SK-N-SH (cell line): ENCODE data around the gene STK39.

ENCODE experiments used
- CHD2 ChIP-seq: fragments of 150-350 bp; IDR thresholded peaks from 2 replicates; pipeline ENCODE4 v1.6.1; 2018; ENCODE audit warnings: low read length; ENCODE audit not compliant: partially characterized antibody
- TCF12 ChIP-seq: IDR thresholded peaks from 2 replicates; pipeline ENCODE4 v1.4.0; 2012
- TF ChIP-seq, protein P1 (sequence below): fragments of 200-600 bp; sonication (generic); IDR thresholded peaks from 2 replicates; pipeline ENCODE4 v1.6.1; 2017; ENCODE audit warnings: antibody characterized with exemption, mild to moderate bottlenecking, moderate library complexity

DNA sequence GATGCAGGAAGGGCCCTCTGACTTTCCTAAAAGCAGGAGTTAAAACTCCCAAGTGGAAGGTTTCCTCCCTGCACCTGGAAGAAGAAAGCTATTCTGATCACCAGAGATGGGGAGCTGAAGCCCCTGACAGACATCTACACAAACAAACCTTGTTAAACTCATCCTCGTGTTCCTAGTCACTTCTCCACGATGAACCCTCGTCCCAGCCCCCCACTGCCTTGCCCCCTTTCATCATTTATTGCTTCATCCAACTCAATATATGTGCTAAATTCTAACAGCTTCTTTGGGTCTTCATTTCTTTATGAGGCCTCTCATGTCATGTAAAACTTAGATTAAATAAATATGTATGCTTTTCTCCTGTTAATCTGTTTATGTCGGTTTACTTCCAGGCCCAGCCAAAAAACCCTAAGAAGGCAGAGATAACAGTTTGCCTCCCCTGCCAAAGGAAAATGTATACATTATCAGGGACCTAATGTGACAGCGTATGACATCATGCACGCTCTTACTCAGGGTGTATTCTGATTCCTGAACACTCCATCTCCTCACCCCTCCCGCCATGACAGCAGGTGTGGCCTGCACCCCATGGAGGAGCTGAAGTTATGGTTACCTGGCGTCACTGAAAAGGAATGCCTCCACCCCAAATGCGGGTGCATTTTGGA is 287.2 kb downstream of the STK39 start:
- no peak for TF ChIP-seq TCF12
- no peak for TF ChIP-seq CHD2
- TF ChIP-seq, protein P1, sequence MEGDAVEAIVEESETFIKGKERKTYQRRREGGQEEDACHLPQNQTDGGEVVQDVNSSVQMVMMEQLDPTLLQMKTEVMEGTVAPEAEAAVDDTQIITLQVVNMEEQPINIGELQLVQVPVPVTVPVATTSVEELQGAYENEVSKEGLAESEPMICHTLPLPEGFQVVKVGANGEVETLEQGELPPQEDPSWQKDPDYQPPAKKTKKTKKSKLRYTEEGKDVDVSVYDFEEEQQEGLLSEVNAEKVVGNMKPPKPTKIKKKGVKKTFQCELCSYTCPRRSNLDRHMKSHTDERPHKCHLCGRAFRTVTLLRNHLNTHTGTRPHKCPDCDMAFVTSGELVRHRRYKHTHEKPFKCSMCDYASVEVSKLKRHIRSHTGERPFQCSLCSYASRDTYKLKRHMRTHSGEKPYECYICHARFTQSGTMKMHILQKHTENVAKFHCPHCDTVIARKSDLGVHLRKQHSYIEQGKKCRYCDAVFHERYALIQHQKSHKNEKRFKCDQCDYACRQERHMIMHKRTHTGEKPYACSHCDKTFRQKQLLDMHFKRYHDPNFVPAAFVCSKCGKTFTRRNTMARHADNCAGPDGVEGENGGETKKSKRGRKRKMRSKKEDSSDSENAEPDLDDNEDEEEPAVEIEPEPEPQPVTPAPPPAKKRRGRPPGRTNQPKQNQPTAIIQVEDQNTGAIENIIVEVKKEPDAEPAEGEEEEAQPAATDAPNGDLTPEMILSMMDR: no peak
